Ascending aorta (tissue), 2 donors: ENCODE data around the gene GOT1. TPM values are rescaled to one million over a fixed set of nuclear protein-coding genes. Genes with fewer than 3 reads are reported as not detected.

Source experiments
- DNase-seq, 2 donors: peaks; one replicate each; pipeline ENCODE4 v3.0.0-alpha.2; 2019; ENCODE audit warnings: low spot score in 2 of 2
- H3K27ac ChIP-seq, 2 donors: fragments of 200-600 bp; sonication (generic); one replicate each; pipeline ENCODE4 v1.5.1; 2016 to 2017; ENCODE audit warnings: mild to moderate bottlenecking in 1 of 2
- H3K27me3 ChIP-seq: fragments of 200-600 bp; sonication (generic); one replicate; pipeline ENCODE4 v1.5.1; 2017
- H3K36me3 ChIP-seq, 2 donors: fragments of 200-600 bp; sonication (generic); one replicate each; pipeline ENCODE4 v1.5.1; 2016
- H3K4me1 ChIP-seq, 2 donors: fragments of 200-600 bp; sonication (generic); one replicate each; pipeline ENCODE4 v1.5.1; 2016 to 2017; ENCODE audit warnings: mild to moderate bottlenecking in 1 of 2
- H3K4me3 ChIP-seq, 2 donors: fragments of 200-600 bp; sonication (generic); one replicate each; pipeline ENCODE4 v1.5.1; 2016 to 2017; ENCODE audit warnings: mild to moderate bottlenecking in 1 of 2
- H3K9me3 ChIP-seq, 2 donors: fragments of 200-600 bp; sonication (generic); one replicate each; pipeline ENCODE4 v1.5.1; 2016
- intact Hi-C: fragments of 100-400 bp; cut with DNase I; formaldehyde crosslinking; loops from one replicate; pipeline ENCODE4 v1.15.1; 2023
- total RNA-seq: library from RNA; depleted of rRNA; stranded (reverse); fragments of >200 nt; gene quantifications from one replicate; pipeline ENCODE4 v1.1.0, GENCODE V29; 2016
- TF ChIP-seq, protein P1 (sequence below), 3 experiments: fragments of 200-600 bp in 2 of 3; fragments of 450-650 bp in 1 of 3; sonication (generic) in 2 of 3; IDR thresholded peaks; one replicate each; pipeline ENCODE4 v1.5.1; 2016 to 2019; ENCODE audit warnings: antibody characterized with exemption in 3 of 3, mild to moderate bottlenecking in 1 of 3, moderate library complexity in 1 of 3

GOT1 gene
- total RNA-seq, 1 donor from 2014 or later, result 4.4 TPM

DNA sequence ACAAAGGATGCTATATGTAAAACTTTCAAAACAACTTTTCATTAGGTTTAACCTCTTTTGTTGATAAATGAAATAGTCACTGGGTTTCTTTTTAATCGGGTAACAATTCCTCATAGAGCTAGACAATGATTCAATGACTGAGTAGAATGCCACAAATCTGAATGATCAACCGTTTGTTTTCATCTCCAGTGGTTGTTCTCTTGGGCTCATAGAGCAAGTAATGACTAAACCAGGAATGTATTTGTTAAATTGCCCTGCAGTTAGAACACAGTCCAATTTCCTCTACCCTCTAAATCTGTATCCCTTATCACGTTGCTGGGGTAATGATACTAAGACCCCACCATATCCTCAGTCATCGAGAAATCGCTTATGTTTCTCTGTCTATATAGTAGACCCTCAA is 61.3 kb downstream of the GOT1 start:
- Histone ChIP-seq H3K9me3 (no peaks in the 10 kb centered on the region), H3K27me3 (no peaks in the 10 kb centered on the region), H3K36me3 (no peaks in the 10 kb centered on the region), H3K4me1 (no peaks in the 10 kb centered on the region), H3K27ac (no peak overlapping the region), H3K4me3 (no peak overlapping the region)
- TF ChIP-seq, protein P1, sequence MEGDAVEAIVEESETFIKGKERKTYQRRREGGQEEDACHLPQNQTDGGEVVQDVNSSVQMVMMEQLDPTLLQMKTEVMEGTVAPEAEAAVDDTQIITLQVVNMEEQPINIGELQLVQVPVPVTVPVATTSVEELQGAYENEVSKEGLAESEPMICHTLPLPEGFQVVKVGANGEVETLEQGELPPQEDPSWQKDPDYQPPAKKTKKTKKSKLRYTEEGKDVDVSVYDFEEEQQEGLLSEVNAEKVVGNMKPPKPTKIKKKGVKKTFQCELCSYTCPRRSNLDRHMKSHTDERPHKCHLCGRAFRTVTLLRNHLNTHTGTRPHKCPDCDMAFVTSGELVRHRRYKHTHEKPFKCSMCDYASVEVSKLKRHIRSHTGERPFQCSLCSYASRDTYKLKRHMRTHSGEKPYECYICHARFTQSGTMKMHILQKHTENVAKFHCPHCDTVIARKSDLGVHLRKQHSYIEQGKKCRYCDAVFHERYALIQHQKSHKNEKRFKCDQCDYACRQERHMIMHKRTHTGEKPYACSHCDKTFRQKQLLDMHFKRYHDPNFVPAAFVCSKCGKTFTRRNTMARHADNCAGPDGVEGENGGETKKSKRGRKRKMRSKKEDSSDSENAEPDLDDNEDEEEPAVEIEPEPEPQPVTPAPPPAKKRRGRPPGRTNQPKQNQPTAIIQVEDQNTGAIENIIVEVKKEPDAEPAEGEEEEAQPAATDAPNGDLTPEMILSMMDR (IDR thresholded peaks at IDR 0.05), result no peak
- intact Hi-C loops, result no loop called here
- DNase-seq, result no peak

DNA sequence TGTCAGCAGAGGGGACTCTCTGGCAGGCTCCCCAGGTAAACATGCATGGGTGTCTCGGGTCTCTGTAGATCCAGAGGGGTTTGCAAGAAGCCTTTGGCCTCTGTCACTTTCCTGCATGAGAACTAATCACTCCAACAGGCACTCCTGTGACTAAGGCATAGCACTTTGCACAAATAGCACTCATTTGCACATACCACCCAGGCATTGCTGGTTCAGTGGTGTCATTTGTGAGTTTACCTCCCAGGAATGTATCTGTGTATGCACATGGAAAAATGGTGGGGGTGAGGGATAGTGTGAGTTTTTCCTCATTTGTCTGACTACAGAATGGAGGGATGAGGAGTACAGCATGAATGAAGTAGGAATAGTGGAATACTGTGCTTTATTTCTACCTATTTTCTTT is 61.8 kb downstream of the GOT1 start:
- TF ChIP-seq, protein P1 (IDR thresholded peaks at IDR 0.05), result no peak

DNA sequence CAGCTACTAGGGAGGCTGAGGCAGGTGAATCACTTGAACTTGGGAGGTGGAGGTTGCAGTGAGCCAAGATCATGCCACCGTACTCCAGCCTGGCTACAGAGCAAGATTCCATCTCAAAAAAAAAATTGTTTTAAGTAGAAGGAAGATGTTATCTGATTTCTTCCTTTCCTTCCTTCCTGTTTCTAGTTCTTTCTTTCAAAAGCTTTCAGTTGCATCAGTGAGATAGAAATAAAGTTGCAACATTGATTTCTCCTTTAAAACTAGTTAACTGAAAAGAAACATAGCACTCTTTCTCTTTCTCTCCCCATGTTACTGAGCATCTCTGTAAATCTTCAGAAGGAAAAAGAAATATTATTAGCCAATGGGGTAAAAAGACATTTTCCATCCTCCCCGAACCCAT is 63.8 kb downstream of the GOT1 start:
- H3K27me3 ChIP-seq, result no peaks in the 10 kb centered on the region
- DNase-seq, result no peak
- no peaks in the 10 kb centered on the region for H3K9me3 ChIP-seq
- intact Hi-C loops, result no loop called here
- no peaks in the 10 kb centered on the region for H3K36me3 ChIP-seq
- TF ChIP-seq, protein P1 (IDR thresholded peaks at IDR 0.05), result no peak
- H3K4me3 ChIP-seq, result no peak overlapping the region
- H3K27ac ChIP-seq, result no peak overlapping the region
- H3K4me1 ChIP-seq, result no peaks in the 10 kb centered on the region

More for the DNA sequence above, 61.8 kb downstream of the GOT1 start:
- no peak overlapping the region for H3K4me3 ChIP-seq
- no peaks in the 10 kb centered on the region for H3K9me3 ChIP-seq
- H3K27me3 ChIP-seq, result no peaks in the 10 kb centered on the region
- no peak overlapping the region for H3K27ac ChIP-seq
- DNase-seq, result no peak
- no peaks in the 10 kb centered on the region for H3K4me1 ChIP-seq
- H3K36me3 ChIP-seq, result no peaks in the 10 kb centered on the region
- intact Hi-C loops, result no loop called here

DNA sequence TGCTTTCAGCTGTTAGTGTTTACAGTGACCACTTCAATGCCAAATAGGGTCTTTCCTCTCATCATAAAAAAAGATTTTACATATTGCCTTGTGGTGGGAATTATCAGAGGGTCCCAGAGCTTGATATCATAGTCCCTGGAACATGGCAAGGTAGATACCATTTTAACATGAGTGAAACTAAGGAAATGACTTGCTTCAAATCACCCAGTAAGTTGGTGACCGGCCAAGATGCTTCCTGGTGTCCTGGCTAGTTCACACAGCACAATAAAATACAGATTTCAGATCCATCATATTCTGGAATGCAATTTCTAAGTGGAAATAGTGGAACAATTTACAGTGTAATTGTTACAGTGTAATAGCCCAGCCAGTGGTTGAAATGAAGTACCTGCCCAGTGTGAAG is 64.7 kb downstream of the GOT1 start:
- Histone ChIP-seq H3K27me3 (no peaks in the 10 kb centered on the region), H3K36me3 (no peaks in the 10 kb centered on the region), H3K9me3 (no peaks in the 10 kb centered on the region), H3K4me3 (no peak overlapping the region), H3K27ac (no peak overlapping the region), H3K4me1 (no peaks in the 10 kb centered on the region)
- TF ChIP-seq, protein P1 (IDR thresholded peaks at IDR 0.05), result no peak
- DNase-seq, result no peak
- intact Hi-C loops, result no loop called here

DNA sequence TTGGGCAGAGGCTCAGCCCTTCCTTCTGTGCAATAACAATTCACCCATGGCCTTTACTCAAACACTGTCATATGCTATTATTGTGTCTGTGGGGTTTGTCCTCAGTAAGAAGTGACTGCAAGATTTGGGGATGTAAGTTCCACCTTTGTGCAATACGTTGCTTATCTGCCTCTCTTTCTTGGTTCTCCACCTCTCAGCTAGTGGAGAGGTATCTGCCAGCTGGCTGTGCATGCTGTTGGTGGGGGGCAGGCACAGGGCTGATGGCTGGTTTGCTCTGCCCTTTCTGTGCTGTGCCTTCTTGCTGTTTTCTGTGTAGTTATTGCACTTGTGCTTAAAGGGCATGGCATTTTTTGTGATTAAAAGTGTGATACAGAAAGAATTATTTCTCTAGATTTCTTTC is 65.1 kb downstream of the GOT1 start:
- TF ChIP-seq, protein P1 (IDR thresholded peaks at IDR 0.05), result no peak
- Histone ChIP-seq H3K27ac (no peak overlapping the region), H3K4me3 (no peak overlapping the region), H3K4me1 (no peaks in the 10 kb centered on the region), H3K36me3 (no peaks in the 10 kb centered on the region), H3K27me3 (no peaks in the 10 kb centered on the region), H3K9me3 (no peaks in the 10 kb centered on the region)
- intact Hi-C loops, result no loop called here
- DNase-seq, result no peak

DNA sequence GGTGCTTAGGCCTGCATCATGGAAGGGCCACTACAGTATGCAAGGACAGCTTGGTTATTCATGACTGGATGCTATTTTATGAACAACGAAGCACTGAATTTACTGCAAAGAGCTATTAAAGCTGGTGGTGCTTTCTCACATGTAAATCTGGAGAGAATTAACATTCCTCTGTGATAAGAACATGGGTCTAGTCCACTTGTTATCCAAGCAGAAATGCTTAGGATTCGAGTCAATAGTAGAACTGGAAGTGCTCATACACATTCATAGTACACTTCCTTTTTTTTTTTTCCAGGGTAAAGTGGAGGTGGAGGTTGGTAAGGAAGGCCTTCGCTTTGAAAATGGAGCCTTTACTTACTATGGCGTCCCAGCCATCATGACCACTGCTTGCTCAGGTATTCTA is 66.3 kb downstream of the GOT1 start:
- Histone ChIP-seq H3K9me3 (no peaks in the 10 kb centered on the region), H3K27ac (no peak overlapping the region), H3K36me3 (no peaks in the 10 kb centered on the region), H3K27me3 (no peaks in the 10 kb centered on the region), H3K4me3 (no peak overlapping the region), H3K4me1 (no peaks in the 10 kb centered on the region)
- no peak for DNase-seq
- intact Hi-C loops, result no loop called here
- TF ChIP-seq, protein P1 (IDR thresholded peaks at IDR 0.05), result no peak
